ENCODE data around the gene PRRT2. TPM values are rescaled to one million over a fixed set of nuclear protein-coding genes. Genes with fewer than 3 reads are reported as not detected.
"Not testable (repeated sequence)": the region's sequence is repeated elsewhere in the genome, so short reads cannot be mapped to it uniquely, and the experiment has no call there.

PRRT2 gene
- total RNA-seq, 2 experiments from 2014 or later, result 0.09 to 3.4 TPM

GRCh38 chr16:29826342-29826695 is 14.3 kb downstream of the PRRT2 start:
- Histone ChIP-seq H3K36me3 (ENCODE audit: insufficient read depth, low read length) (peaks cover 1% of the 10 kb centered on the region; the same call in 1 of the 2 replicates), H2AFZ (ENCODE audit: low read length) (no peak overlapping the region), H3K27ac (ENCODE audit: low read depth, low read length, poor library complexity, severe bottlenecking) (no peak overlapping the region), H3K9me3 (ENCODE audit: low read length) (no peaks in the 10 kb centered on the region), H3K4me1 (ENCODE audit: insufficient read depth, low read length, poor library complexity, severe bottlenecking) (peaks cover 11% of the 10 kb centered on the region), H4K20me1 (ENCODE audit: insufficient read depth, low read length) (no peaks in the 10 kb centered on the region), H3K4me3 (ENCODE audit: low read depth, low read length, poor library complexity, severe bottlenecking) (no peak overlapping the region), H3K9me2 (ENCODE audit: insufficient read depth, low read length) (no peaks in the 10 kb centered on the region), H3K79me2 (ENCODE audit: insufficient read depth, low read depth, low read length) (no peaks in the 10 kb centered on the region), H3K4me2 (ENCODE audit: low read length) (no peak overlapping the region)
- intact Hi-C loops (cut with micrococcal nuclease; ENCODE audit: unreplicated experiment), result no loop called here
- no peak for TF ChIP-seq EZH2phosphoT487 (IDR thresholded peaks at IDR 0.05; ENCODE audit: borderline replicate concordance, low read depth, low read length)
- TF ChIP-seq, protein P1, sequence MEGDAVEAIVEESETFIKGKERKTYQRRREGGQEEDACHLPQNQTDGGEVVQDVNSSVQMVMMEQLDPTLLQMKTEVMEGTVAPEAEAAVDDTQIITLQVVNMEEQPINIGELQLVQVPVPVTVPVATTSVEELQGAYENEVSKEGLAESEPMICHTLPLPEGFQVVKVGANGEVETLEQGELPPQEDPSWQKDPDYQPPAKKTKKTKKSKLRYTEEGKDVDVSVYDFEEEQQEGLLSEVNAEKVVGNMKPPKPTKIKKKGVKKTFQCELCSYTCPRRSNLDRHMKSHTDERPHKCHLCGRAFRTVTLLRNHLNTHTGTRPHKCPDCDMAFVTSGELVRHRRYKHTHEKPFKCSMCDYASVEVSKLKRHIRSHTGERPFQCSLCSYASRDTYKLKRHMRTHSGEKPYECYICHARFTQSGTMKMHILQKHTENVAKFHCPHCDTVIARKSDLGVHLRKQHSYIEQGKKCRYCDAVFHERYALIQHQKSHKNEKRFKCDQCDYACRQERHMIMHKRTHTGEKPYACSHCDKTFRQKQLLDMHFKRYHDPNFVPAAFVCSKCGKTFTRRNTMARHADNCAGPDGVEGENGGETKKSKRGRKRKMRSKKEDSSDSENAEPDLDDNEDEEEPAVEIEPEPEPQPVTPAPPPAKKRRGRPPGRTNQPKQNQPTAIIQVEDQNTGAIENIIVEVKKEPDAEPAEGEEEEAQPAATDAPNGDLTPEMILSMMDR (conservative IDR thresholded peaks at IDR 0.05; ENCODE audit: low read length), result no peak
- BruUV-seq (replicated peaks), result no TSS peak
- ChIA-PET POLR2A (interaction anchor here (0.7 kb wide), 1 partner anchor 22 kb away, joined by 3 read pairs; no protein-coding TSS in a partner anchor), CTCF (ENCODE audit: unreplicated experiment) (no interaction called here)
- no peak for DNase-seq (ENCODE audit: low spot score)

GRCh38 chr16:29830774-29831173 is 18.8 kb downstream of the PRRT2 start:
- Histone ChIP-seq H3K4me2 (ENCODE audit: low read length) (no peak overlapping the region), H3K79me2 (ENCODE audit: insufficient read depth, low read depth, low read length) (no peaks in the 10 kb centered on the region), H3K4me3 (ENCODE audit: low read depth, low read length, poor library complexity, severe bottlenecking) (no peak overlapping the region), H3K27ac (ENCODE audit: low read depth, low read length, poor library complexity, severe bottlenecking) (no peak overlapping the region), H3K4me1 (ENCODE audit: insufficient read depth, low read length, poor library complexity, severe bottlenecking) (no peaks in the 10 kb centered on the region), H2AFZ (ENCODE audit: low read length) (no peak overlapping the region), H3K36me3 (ENCODE audit: insufficient read depth, low read length) (no peaks in the 10 kb centered on the region), H3K9me2 (ENCODE audit: insufficient read depth, low read length) (no peaks in the 10 kb centered on the region), H4K20me1 (ENCODE audit: insufficient read depth, low read length) (no peaks in the 10 kb centered on the region), H3K9me3 (ENCODE audit: low read length) (no peaks in the 10 kb centered on the region)
- CTCF ChIA-PET (ENCODE audit: unreplicated experiment), result no interaction called here
- POLR2A ChIA-PET, result no interaction called here
- TF ChIP-seq, protein P1 (conservative IDR thresholded peaks at IDR 0.05; ENCODE audit: low read length), result no peak
- TF ChIP-seq EZH2phosphoT487 (IDR thresholded peaks at IDR 0.05; ENCODE audit: borderline replicate concordance, low read depth, low read length), result no peak
- intact Hi-C loops (cut with micrococcal nuclease; ENCODE audit: unreplicated experiment), result no loop called here
- DNase-seq (ENCODE audit: low spot score), result no peak
- BruUV-seq (replicated peaks), result no TSS peak

- BruUV-seq (replicated peaks), result no TSS peak
- ChIA-PET POLR2A (no interaction called here), CTCF (ENCODE audit: unreplicated experiment) (no interaction called here)
- H3K4me3 ChIP-seq (ENCODE audit: low read depth, low read length, poor library complexity, severe bottlenecking), result no peak overlapping the region
- intact Hi-C loops (cut with micrococcal nuclease; ENCODE audit: unreplicated experiment), result no loop called here
- no peak overlapping the region for H3K27ac ChIP-seq (ENCODE audit: low read depth, low read length, poor library complexity, severe bottlenecking)
- H2AFZ ChIP-seq (ENCODE audit: low read length), result no peak overlapping the region
- H3K36me3 ChIP-seq (ENCODE audit: insufficient read depth, low read length), result no peaks in the 10 kb centered on the region
- no peaks in the 10 kb centered on the region for H3K9me3 ChIP-seq (ENCODE audit: low read length)
- H4K20me1 ChIP-seq (ENCODE audit: insufficient read depth, low read length), result no peaks in the 10 kb centered on the region
- H3K9me2 ChIP-seq (ENCODE audit: insufficient read depth, low read length), result no peaks in the 10 kb centered on the region
- H3K79me2 ChIP-seq (ENCODE audit: insufficient read depth, low read depth, low read length), result no peaks in the 10 kb centered on the region
- H3K4me2 ChIP-seq (ENCODE audit: low read length), result no peak overlapping the region
- H3K4me1 ChIP-seq (ENCODE audit: insufficient read depth, low read length, poor library complexity, severe bottlenecking), result no peaks in the 10 kb centered on the region
- DNase-seq (ENCODE audit: low spot score), result no peak
- TF ChIP-seq EZH2phosphoT487 (IDR thresholded peaks at IDR 0.05; ENCODE audit: borderline replicate concordance, low read depth, low read length), result no peak
- TF ChIP-seq, protein P1 (conservative IDR thresholded peaks at IDR 0.05; ENCODE audit: low read length), result no peak
These were observed 19.5 kb downstream of the PRRT2 start for GRCh38 chr16:29831490-29831889.

DNA sequence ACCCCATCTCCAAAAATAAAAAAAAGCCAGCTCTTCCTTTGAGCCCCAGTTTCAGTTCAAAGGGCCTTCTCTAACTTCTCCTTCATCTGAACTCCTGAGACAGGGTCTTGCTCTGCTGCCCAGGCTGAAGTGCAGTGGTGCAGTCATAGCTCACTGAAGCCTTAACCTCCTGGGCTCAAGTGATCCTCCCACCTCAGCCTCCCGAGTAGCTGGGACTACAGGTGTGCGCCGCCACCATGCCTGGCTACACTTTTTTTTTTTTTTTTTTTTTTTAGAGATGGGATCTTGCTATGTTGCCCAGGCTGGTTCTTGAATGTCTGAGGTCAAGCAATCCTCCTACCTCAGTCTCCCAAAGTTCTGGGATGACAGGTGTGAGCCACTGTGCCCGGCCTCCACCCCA is 21.2 kb downstream of the PRRT2 start:
- POLR2A ChIA-PET, result interaction anchor here (0.6 kb wide), 1 partner anchor 191 kb away, joined by 4 read pairs; no protein-coding TSS in a partner anchor
- H3K4me2 ChIP-seq (ENCODE audit: low read length); H3K36me3 ChIP-seq (ENCODE audit: insufficient read depth, low read length); H3K4me3 ChIP-seq (ENCODE audit: low read depth, low read length, poor library complexity, severe bottlenecking); H3K4me1 ChIP-seq (ENCODE audit: insufficient read depth, low read length, poor library complexity, severe bottlenecking); DNase-seq (ENCODE audit: low spot score); H3K27ac ChIP-seq (ENCODE audit: low read depth, low read length, poor library complexity, severe bottlenecking); H2AFZ ChIP-seq (ENCODE audit: low read length); intact Hi-C loops (cut with micrococcal nuclease; ENCODE audit: unreplicated experiment); H3K79me2 ChIP-seq (ENCODE audit: insufficient read depth, low read depth, low read length); H4K20me1 ChIP-seq (ENCODE audit: insufficient read depth, low read length); CTCF ChIA-PET (ENCODE audit: unreplicated experiment); H3K9me3 ChIP-seq (ENCODE audit: low read length); BruUV-seq (replicated peaks); H3K9me2 ChIP-seq (ENCODE audit: insufficient read depth, low read length): not testable (repeated sequence)

All from OCI-LY7 (cell line).